ENCODE data around the gene NUDT22. TPM values are rescaled to one million over a fixed set of nuclear protein-coding genes. Genes with fewer than 3 reads are reported as not detected.

Gene NUDT22
- total and polyA plus RNA-seq, 8 donors, result 35.1 to 363 (median 112) TPM

DNA sequence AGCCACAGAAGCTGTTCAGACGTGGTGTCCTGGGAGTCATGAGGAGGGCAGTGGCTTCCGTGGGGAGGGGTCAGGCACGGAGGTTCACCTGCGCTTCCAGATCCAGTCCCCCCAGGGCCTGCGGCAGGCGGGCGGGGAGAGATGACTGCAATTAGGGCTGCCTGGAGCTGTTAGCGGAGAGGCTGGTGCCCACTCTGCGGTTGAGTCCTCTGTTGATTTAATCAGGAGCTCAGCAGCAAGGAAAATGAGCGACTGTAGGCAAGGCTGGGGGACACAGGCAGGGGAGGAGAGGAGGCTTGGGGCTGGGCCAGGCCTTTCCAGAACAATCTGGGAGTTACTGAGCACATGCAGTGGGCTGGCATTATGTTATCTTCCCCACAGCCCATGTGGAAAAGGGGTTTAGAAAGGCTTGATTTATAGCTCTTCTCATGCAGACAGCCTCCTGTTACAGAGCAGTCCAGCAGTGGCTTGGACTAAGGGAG is 38.3 kb downstream of the NUDT22 start:
- DNase-seq, result no peak
- H3K36me3 ChIP-seq, result peaks cover 44 to 77% (median 75%) of the 10 kb centered on the region in 4 donors

DNA sequence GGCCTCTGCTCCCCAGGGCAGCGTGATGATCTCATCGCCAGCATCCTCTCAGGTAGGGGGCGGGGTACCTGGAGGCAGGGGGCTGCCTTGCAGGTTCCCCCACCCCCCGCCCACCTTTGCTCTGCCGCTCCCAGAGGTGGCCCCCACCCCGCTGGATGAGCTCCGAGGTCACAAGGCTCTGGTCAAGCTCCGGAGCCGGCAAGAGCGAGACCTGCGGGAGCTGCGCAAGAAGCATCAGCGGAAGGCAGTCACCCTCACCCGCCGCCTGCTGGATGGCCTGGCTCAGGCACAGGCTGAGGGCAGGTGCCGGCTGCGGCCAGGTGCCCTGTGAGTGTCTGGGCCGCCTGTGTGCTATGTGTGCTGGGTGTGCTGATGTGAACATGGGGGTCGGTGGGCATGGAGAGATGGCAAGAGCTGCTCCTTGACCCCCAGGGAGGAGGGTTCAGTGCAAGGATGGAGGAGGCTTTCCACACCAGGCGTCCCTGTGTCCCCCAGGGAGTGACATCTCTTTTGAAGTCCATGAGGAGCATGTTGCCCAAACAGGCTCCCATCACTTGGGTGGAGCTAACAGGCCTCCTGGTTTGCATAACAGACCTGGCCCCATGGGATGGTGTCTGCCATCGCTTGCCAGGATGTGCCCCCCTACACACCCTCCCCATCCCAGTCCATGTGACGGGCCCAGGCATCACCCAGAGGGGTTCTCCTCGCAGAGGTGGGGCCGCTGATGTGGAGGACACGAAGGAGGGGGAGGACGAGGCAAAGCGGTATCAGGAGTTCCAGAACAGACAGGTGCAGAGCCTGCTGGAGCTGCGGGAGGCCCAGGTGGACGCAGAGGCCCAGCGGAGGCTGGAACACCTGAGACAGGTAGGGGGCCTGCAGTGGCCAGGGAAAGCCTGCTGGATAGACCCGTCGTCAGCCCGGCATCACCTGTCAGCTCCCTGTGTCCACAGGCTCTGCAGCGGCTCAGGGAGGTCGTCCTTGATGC is 39.4 kb downstream of the NUDT22 start:
- H3K36me3 ChIP-seq, result peaks cover 43 to 66% (median 65%) of the 10 kb centered on the region in 4 donors
- WGBS, 5 donors, result 91 to 94% (median 93%) methylated on average over 25 to 35 of the region's 35 CpGs
- TF ChIP-seq POLR2AphosphoS5 (IDR thresholded peaks at IDR 0.05) (no peak), POLR2A (IDR thresholded peaks at IDR 0.05) (no peak), EP300 (IDR thresholded peaks at IDR 0.05) (no peak)
- TF ChIP-seq, protein P1, sequence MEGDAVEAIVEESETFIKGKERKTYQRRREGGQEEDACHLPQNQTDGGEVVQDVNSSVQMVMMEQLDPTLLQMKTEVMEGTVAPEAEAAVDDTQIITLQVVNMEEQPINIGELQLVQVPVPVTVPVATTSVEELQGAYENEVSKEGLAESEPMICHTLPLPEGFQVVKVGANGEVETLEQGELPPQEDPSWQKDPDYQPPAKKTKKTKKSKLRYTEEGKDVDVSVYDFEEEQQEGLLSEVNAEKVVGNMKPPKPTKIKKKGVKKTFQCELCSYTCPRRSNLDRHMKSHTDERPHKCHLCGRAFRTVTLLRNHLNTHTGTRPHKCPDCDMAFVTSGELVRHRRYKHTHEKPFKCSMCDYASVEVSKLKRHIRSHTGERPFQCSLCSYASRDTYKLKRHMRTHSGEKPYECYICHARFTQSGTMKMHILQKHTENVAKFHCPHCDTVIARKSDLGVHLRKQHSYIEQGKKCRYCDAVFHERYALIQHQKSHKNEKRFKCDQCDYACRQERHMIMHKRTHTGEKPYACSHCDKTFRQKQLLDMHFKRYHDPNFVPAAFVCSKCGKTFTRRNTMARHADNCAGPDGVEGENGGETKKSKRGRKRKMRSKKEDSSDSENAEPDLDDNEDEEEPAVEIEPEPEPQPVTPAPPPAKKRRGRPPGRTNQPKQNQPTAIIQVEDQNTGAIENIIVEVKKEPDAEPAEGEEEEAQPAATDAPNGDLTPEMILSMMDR (IDR thresholded peaks at IDR 0.05), result no peak
- no peak for DNase-seq
- intact Hi-C loops (cut with DNase I; ENCODE audit: low total_unique reads), result no loop called here
- H3K4me3 ChIP-seq, result no peak overlapping the region
- H3K27ac ChIP-seq, result no peak overlapping the region
- no peaks in the 10 kb centered on the region for H3K9me3 ChIP-seq
- H3K4me1 ChIP-seq, result peaks cover 15 to 29% (median 24%) of the 10 kb centered on the region in 4 donors
- no peaks in the 10 kb centered on the region for H3K27me3 ChIP-seq

More for the DNA sequence above, 38.3 kb downstream of the NUDT22 start:
- Histone ChIP-seq H3K27me3 (no peaks in the 10 kb centered on the region), H3K4me3 (no peak overlapping the region), H3K27ac (no peak overlapping the region), H3K9me3 (no peaks in the 10 kb centered on the region), H3K4me1 (peaks cover 15 to 25% (median 24%) of the 10 kb centered on the region in 4 donors)
- 85 to 91% (median 90%) methylated on average over 10 of the region's 10 CpGs for WGBS, 5 donors
- intact Hi-C loops (cut with DNase I; ENCODE audit: low total_unique reads), result no loop called here
- no peak for TF ChIP-seq EP300 (IDR thresholded peaks at IDR 0.05)
- no peak for TF ChIP-seq POLR2A (IDR thresholded peaks at IDR 0.05)
- TF ChIP-seq, protein P1 (IDR thresholded peaks at IDR 0.05), result no peak
- no peak for TF ChIP-seq POLR2AphosphoS5 (IDR thresholded peaks at IDR 0.05)

DNA sequence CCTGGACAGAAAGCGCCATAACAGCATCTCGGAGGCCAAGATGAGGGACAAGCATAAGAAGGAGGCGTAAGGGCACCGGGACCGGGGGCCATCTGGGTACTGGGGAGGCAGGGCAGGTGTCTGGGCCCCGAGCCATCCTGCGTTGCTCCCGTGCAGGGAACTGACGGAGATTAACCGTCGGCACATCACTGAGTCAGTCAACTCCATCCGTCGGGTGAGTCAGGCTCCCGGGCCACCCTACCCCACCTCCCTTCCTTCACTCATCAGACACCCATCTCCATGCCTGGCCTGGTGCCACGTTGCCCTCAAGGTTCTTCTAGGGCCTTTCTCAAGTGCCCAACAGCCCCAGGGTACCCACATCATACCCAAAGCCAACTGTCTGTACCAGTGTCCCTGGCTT is 40.3 kb downstream of the NUDT22 start:
- Histone ChIP-seq H3K4me1 (peaks cover 15 to 29% (median 24%) of the 10 kb centered on the region in 4 donors), H3K27me3 (no peaks in the 10 kb centered on the region), H3K4me3 (no peak overlapping the region), H3K36me3 (peaks cover 41 to 61% (median 59%) of the 10 kb centered on the region in 4 donors), H3K27ac (peak overlapping the region in 1 of 5 donors; percentile 96), H3K9me3 (no peaks in the 10 kb centered on the region)
- intact Hi-C loops (cut with DNase I; ENCODE audit: low total_unique reads), result no loop called here
- TF ChIP-seq EP300 (IDR thresholded peaks at IDR 0.05), result no peak
- TF ChIP-seq, protein P1 (IDR thresholded peaks at IDR 0.05), result no peak
- TF ChIP-seq POLR2AphosphoS5 (IDR thresholded peaks at IDR 0.05), result no peak
- no peak for TF ChIP-seq POLR2A (IDR thresholded peaks at IDR 0.05)
- no peak for DNase-seq
- WGBS, 5 donors, result 83 to 91% (median 89%) methylated on average over 15 of the region's 15 CpGs

DNA sequence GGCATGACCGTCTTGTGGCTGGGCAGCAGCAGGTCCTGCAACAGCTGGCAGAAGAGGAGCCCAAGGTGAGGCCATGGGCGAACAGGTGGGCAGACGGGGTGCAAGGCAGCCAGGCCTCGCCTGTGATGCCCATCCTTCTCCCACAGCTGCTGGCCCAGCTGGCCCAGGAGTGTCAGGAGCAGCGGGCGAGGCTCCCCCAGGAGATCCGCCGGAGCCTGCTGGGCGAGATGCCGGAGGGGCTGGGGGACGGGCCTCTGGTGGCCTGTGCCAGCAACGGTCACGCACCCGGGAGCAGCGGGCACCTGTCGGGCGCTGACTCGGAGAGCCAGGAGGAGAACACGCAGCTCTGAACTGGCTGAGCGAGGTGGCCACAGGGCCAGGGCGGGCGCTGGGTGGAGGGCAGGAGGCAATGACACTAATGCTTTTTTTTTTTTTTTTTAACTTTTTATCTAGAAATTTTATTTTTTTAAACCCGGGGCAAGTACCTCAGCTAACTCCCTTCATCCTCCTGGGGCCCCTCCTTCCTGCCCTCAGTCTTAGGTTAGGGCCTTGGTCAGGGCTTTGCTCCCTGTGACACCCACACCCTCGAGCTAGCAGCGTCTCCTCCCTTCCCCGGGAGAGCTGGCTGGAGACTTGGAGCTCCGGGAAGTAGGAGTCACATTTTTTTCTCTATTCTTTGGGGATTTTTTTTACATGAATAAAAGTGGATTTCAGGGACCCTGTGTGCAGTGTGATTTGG is 41.3 kb downstream of the NUDT22 start:
- H3K4me1 ChIP-seq, result peaks cover 25 to 38% (median 34%) of the 10 kb centered on the region in 4 donors
- H3K4me3 ChIP-seq, result peak overlapping the region in 1 of 4 donors; percentile 72
- WGBS, 5 donors, result 56 to 81% (median 66%) methylated on average over 19 to 27 of the region's 27 CpGs
- no peaks in the 10 kb centered on the region for H3K27me3 ChIP-seq
- TF ChIP-seq POLR2AphosphoS5 (IDR thresholded peaks at IDR 0.05), result no peak
- TF ChIP-seq, protein P1 (IDR thresholded peaks at IDR 0.05), result no peak
- no peak for TF ChIP-seq EP300 (IDR thresholded peaks at IDR 0.05)
- no peak for TF ChIP-seq POLR2A (IDR thresholded peaks at IDR 0.05)
- no peaks in the 10 kb centered on the region for H3K9me3 ChIP-seq
- intact Hi-C loops (cut with DNase I; ENCODE audit: low total_unique reads), result no loop called here
- peaks cover 31 to 51% (median 48%) of the 10 kb centered on the region in 4 donors for H3K36me3 ChIP-seq
- no peak for DNase-seq
- H3K27ac ChIP-seq, result peak overlapping the region; percentile 92 to 99 (median 95)

Data from stomach (tissue), 9 donors.